ENCODE measurements around the gene BCL10. TPM values are rescaled to one million over a fixed set of nuclear protein-coding genes. Genes with fewer than 3 reads are reported as not detected.
A peak's percentile ranks its signal among the peaks of the same experiment; 100 is the strongest.

Gene BCL10
- total RNA-seq, 1 donor from 2014 or later, result 31.3 TPM

DNA sequence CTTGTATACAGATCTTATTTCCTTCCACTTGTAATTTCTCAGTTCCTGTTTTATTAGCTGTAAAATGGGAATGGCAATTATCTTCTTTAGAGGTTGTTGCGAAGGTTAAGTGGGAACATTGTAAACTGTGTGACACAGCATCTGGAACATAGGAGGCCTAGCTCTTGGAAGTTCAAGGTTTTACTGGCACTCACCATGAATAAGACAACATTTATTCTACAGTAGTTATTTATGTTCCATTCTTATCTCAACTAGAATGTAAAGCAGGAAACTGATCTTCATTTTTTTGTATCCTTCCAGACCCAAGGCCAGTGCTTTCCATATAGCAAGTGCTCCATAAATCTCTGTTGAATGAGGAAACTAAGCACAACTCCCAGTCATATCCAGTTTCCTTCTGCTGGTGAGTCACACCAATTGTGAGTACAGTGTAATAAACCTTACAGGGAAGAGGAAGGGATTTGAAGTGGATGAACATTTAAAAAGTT is 1.4 kb downstream of the BCL10 start:
- peak overlapping the region; percentile 87 for H3K4me3 ChIP-seq (ENCODE audit: low read depth, low read length)
- TF ChIP-seq, protein P1, sequence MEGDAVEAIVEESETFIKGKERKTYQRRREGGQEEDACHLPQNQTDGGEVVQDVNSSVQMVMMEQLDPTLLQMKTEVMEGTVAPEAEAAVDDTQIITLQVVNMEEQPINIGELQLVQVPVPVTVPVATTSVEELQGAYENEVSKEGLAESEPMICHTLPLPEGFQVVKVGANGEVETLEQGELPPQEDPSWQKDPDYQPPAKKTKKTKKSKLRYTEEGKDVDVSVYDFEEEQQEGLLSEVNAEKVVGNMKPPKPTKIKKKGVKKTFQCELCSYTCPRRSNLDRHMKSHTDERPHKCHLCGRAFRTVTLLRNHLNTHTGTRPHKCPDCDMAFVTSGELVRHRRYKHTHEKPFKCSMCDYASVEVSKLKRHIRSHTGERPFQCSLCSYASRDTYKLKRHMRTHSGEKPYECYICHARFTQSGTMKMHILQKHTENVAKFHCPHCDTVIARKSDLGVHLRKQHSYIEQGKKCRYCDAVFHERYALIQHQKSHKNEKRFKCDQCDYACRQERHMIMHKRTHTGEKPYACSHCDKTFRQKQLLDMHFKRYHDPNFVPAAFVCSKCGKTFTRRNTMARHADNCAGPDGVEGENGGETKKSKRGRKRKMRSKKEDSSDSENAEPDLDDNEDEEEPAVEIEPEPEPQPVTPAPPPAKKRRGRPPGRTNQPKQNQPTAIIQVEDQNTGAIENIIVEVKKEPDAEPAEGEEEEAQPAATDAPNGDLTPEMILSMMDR (IDR thresholded peaks at IDR 0.05; ENCODE audit: insufficient read depth, low read length, severe bottlenecking), result no peak
- DNase-seq (ENCODE audit: low read depth) (peak; percentile 91), FAIRE-seq (no peak)
- H3K27me3 ChIP-seq (ENCODE audit: control insufficient read depth, insufficient read depth, low read length), result no peaks in the 10 kb centered on the region
- peaks cover 6% of the 10 kb centered on the region for H3K36me3 ChIP-seq (ENCODE audit: control insufficient read depth, insufficient read depth, low read length)

DNA sequence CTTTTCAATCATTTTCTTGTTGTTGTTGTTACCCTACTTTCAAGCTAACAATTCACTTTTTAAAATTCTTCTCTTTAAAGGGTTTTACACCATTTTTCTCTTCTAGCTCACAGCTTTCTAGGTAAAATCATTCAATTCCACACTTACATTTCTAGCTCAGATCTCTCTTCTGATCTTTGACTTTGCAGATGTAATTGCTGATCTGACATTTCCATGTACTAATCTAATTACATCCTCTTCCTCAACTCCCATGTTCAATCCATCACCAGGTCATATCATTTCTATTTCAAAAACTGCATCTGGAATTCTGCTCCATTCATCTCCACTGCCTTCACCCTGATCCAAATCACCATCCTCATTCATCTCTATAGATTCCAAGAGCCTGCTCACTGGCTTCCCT is 3.0 kb downstream of the BCL10 start:
- TF ChIP-seq, protein P1 (IDR thresholded peaks at IDR 0.05; ENCODE audit: insufficient read depth, low read length, severe bottlenecking), result no peak
- no peaks in the 10 kb centered on the region for H3K27me3 ChIP-seq (ENCODE audit: control insufficient read depth, insufficient read depth, low read length)
- peaks cover 12% of the 10 kb centered on the region for H3K36me3 ChIP-seq (ENCODE audit: control insufficient read depth, insufficient read depth, low read length)
- DNase-seq (ENCODE audit: low read depth) (no peak), FAIRE-seq (no peak)
- H3K4me3 ChIP-seq (ENCODE audit: low read depth, low read length), result no peak overlapping the region

DNA sequence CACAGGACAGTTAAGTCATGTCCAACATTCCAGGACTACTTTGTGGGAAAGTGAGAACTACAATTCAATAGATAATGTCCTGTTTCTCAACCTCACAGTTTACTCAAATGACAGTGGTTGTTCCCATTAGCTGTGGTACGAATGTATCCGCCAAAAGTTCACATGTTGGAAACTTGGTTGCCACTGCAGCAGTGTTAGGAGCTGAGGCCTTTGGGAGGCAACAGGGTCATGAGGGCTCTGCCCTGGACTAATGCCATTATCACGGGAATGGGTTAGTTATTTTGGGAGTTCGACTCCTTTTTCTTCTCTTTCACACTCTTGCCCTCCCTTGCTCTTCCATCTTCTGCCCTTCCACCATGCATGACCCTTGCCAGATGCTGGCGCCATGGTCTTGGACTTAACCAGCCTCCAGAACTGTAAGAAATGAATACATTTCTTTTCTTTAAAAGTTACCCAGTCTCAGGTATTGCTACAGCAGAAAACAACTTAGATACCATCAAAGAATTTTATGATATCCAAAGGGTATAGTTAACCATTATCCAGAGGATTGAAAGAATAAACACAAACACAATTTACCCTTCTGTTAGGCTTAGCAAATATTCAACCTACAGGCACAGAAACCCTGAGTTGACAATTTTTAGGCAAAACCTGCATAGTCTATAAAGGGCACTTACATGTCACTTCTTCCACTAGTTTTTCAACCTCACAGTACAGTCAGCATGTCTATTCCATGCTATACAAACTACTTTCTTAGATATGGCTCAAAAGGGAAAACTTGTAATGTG is 7.4 kb downstream of the BCL10 start:
- TF ChIP-seq, protein P1 (IDR thresholded peaks at IDR 0.05; ENCODE audit: insufficient read depth, low read length, severe bottlenecking), result no peak
- FAIRE-seq, result no peak
- H3K27me3 ChIP-seq (ENCODE audit: control insufficient read depth, insufficient read depth, low read length), result no peaks in the 10 kb centered on the region
- DNase-seq (ENCODE audit: low read depth), result no peak
- H3K4me3 ChIP-seq (ENCODE audit: low read depth, low read length), result no peak overlapping the region
- peaks cover 17% of the 10 kb centered on the region for H3K36me3 ChIP-seq (ENCODE audit: control insufficient read depth, insufficient read depth, low read length)

DNA sequence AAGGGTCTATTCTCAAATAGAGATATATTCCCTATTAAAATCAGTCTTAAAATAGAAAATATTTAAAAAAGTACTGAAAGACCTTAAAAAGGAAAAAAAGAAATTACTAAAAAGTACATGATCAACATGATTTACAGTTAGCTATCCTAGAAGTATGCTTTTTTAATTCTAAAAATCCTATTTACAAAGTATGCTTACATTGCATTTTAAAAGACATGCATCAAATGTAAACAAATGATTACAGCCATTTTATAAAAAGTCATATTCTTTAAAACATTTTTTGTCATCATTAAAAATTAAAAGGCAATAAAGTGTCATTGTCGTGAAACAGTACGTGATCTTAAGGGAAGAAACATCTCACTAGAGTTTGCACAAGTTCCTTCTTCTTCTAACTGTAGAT is 9.1 kb downstream of the BCL10 start:
- no peak for DNase-seq (ENCODE audit: low read depth)
- peaks cover 15% of the 10 kb centered on the region for H3K36me3 ChIP-seq (ENCODE audit: control insufficient read depth, insufficient read depth, low read length)
- no peak for FAIRE-seq
- H3K27me3 ChIP-seq (ENCODE audit: control insufficient read depth, insufficient read depth, low read length), result no peaks in the 10 kb centered on the region
- TF ChIP-seq, protein P1 (IDR thresholded peaks at IDR 0.05; ENCODE audit: insufficient read depth, low read length, severe bottlenecking), result no peak
- H3K4me3 ChIP-seq (ENCODE audit: low read depth, low read length), result no peak overlapping the region

DNA sequence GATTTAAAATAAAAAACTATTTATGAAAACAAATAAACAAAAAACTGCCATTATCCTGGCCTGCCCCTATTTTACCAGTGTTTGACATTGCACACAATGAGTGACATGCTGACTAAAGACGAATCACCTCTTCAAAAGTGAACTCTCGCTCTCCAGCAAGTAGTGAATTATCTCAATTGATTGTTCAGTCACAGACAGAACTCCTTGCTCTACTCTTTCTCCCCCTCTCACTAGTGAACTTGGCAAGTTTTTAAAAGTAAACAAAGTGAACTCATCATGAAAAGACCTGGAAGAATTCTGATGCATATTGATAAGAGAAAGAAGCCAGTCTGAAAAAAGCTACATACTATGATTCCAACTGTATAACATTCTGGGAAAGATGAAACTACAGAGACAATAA is 12.3 kb downstream of the BCL10 start:
- Histone ChIP-seq H3K36me3 (ENCODE audit: control insufficient read depth, insufficient read depth, low read length) (peaks cover 8% of the 10 kb centered on the region), H3K27me3 (ENCODE audit: control insufficient read depth, insufficient read depth, low read length) (no peaks in the 10 kb centered on the region), H3K4me3 (ENCODE audit: low read depth, low read length) (no peak overlapping the region)
- FAIRE-seq (no peak), DNase-seq (ENCODE audit: low read depth) (peak; percentile 67)
- TF ChIP-seq, protein P1 (IDR thresholded peaks at IDR 0.05; ENCODE audit: insufficient read depth, low read length, severe bottlenecking), result no peak
